H9 (cell line): ENCODE measurements around the gene SRPX. TPM values are rescaled to one million over a fixed set of nuclear protein-coding genes. Genes with fewer than 3 reads are reported as not detected.

Experiments
- DNase-seq: peaks from one replicate; pipeline ENCODE4 v3.0.0-alpha.2; 2017
- H2AFZ ChIP-seq: one replicate; pipeline ENCODE4 v1.6.1; 2013; ENCODE audit warnings: mild to moderate bottlenecking, low read length, control low read depth, moderate library complexity
- H2AK5ac ChIP-seq: 2 replicates; pipeline ENCODE4 v1.6.1; 2013; ENCODE audit warnings: low read length, control low read depth, mixed read lengths; ENCODE audit not compliant: insufficient read length
- H2BK120ac ChIP-seq: one replicate; pipeline ENCODE4 v1.6.1; 2013; ENCODE audit warnings: low read depth, mild to moderate bottlenecking, low read length, control low read depth, inconsistent platforms; ENCODE audit not compliant: poor library complexity, severe bottlenecking
- H2BK12ac ChIP-seq: 2 replicates; pipeline ENCODE4 v1.6.1; 2013; ENCODE audit warnings: low read length, control low read depth, mixed read lengths, low read depth; ENCODE audit not compliant: insufficient read length
- H2BK15ac ChIP-seq: 2 replicates; pipeline ENCODE4 v1.6.1; 2013; ENCODE audit warnings: low read depth, low read length, control low read depth
- H2BK20ac ChIP-seq: one replicate; pipeline ENCODE4 v1.6.1; 2013; ENCODE audit warnings: low read depth, mild to moderate bottlenecking, low read length, control low read depth, inconsistent platforms; ENCODE audit not compliant: poor library complexity, severe bottlenecking
- H2BK5ac ChIP-seq: 2 replicates; pipeline ENCODE4 v1.6.1; 2013; ENCODE audit warnings: low read length, control low read depth, mixed read lengths; ENCODE audit not compliant: insufficient read length
- H3K14ac ChIP-seq: 2 replicates; pipeline ENCODE4 v1.6.1; 2013; ENCODE audit warnings: low read length, control low read depth; ENCODE audit not compliant: insufficient read depth
- H3K18ac ChIP-seq: 2 replicates; pipeline ENCODE4 v1.6.1; 2013; ENCODE audit warnings: low read depth, mild to moderate bottlenecking, mixed read lengths, low read length, control low read depth; ENCODE audit not compliant: insufficient read length
- H3K23ac ChIP-seq: 2 replicates; pipeline ENCODE4 v1.6.1; 2013; ENCODE audit warnings: low read length, control low read depth, mixed read lengths, low read depth; ENCODE audit not compliant: insufficient read length
- H3K23me2 ChIP-seq: 2 replicates; pipeline ENCODE4 v1.6.1; 2013; ENCODE audit warnings: low read depth, mild to moderate bottlenecking, mixed read lengths, low read length, control low read depth; ENCODE audit not compliant: insufficient read length, poor library complexity, severe bottlenecking
- H3K27ac ChIP-seq: 2 replicates; pipeline ENCODE4 v1.5.1; 2013; ENCODE audit warnings: low read length, control low read depth, mixed read lengths, low read depth; ENCODE audit not compliant: insufficient read length
- H3K27me3 ChIP-seq: 2 replicates; pipeline ENCODE4 v1.6.1; 2013; ENCODE audit warnings: low read length, control low read depth, inconsistent platforms; ENCODE audit not compliant: insufficient read depth
- H3K4ac ChIP-seq: 2 replicates; pipeline ENCODE4 v1.6.1; 2013; ENCODE audit warnings: low read depth, mild to moderate bottlenecking, control low read depth, inconsistent platforms, low read length, moderate library complexity
- H3K4me1 ChIP-seq: 2 replicates; pipeline ENCODE4 v1.6.1; 2013; ENCODE audit warnings: low read length, control low read depth, inconsistent platforms; ENCODE audit not compliant: insufficient read depth
- H3K4me2 ChIP-seq: 2 replicates; pipeline ENCODE4 v1.6.1; 2013; ENCODE audit warnings: low read length, control low read depth, mixed read lengths; ENCODE audit not compliant: insufficient read length, insufficient read depth
- H3K56ac ChIP-seq: 2 replicates; pipeline ENCODE4 v1.6.1; 2013; ENCODE audit warnings: low read depth, mild to moderate bottlenecking, mixed read lengths, low read length, control low read depth; ENCODE audit not compliant: insufficient read length
- H3K79me1 ChIP-seq: 2 replicates; pipeline ENCODE4 v1.6.1; 2013; ENCODE audit warnings: low read depth, mild to moderate bottlenecking, moderate library complexity, low read length, control low read depth, inconsistent platforms; ENCODE audit not compliant: insufficient read depth, poor library complexity, severe bottlenecking
- H3K79me2 ChIP-seq: 2 replicates; pipeline ENCODE4 v1.6.1; 2013; ENCODE audit warnings: low read length, control low read depth, inconsistent platforms; ENCODE audit not compliant: insufficient read depth
- H3K9ac ChIP-seq: 2 replicates; pipeline ENCODE4 v1.6.1; 2013; ENCODE audit warnings: low read length, control low read depth, mixed read lengths; ENCODE audit not compliant: insufficient read length; ENCODE audit errors: extremely low read depth
- H3K9me3 ChIP-seq: one replicate; pipeline ENCODE4 v1.6.1; 2013; ENCODE audit warnings: low read depth, low read length, inconsistent platforms; ENCODE audit not compliant: control insufficient read depth
- H3T11ph ChIP-seq: one replicate; pipeline ENCODE4 v1.6.1; 2013; ENCODE audit warnings: mild to moderate bottlenecking, low read length, control low read depth, inconsistent platforms
- H4K20me1 ChIP-seq: one replicate; pipeline ENCODE4 v1.6.1; 2013; ENCODE audit not compliant: control insufficient read depth, insufficient read length, insufficient read depth
- H4K5ac ChIP-seq: 2 replicates; pipeline ENCODE4 v1.6.1; 2013; ENCODE audit warnings: low read depth, mild to moderate bottlenecking, mixed read lengths, low read length, control low read depth; ENCODE audit not compliant: insufficient read length
- H4K8ac ChIP-seq: replicated peaks from 2 replicates; pipeline ENCODE4 v1.6.1; 2013; ENCODE audit warnings: low read length, control low read depth, mixed read lengths, low read depth; ENCODE audit not compliant: insufficient read length
- H4K91ac ChIP-seq: 2 replicates; pipeline ENCODE4 v1.6.1; 2013; ENCODE audit warnings: low read depth, mild to moderate bottlenecking, moderate library complexity, mixed read lengths, low read length, control low read depth; ENCODE audit not compliant: insufficient read length
- H3K27ac Mint-ChIP-seq, 3 experiments: 2 replicates in 2 of 3; 3 replicates in 1 of 3; pipeline ENCODE4 v1.8.0; 2020 to 2021; ENCODE audit warnings: mixed read lengths in 3 of 3, mild to moderate bottlenecking in 1 of 3, moderate library complexity in 1 of 3
- H3K27me3 Mint-ChIP-seq: 2 replicates; pipeline ENCODE4 v1.8.0; 2021; ENCODE audit warnings: low read depth, mild to moderate bottlenecking, moderate library complexity, mixed read lengths
- H3K36me3 Mint-ChIP-seq, 3 experiments: 2 replicates in 2 of 3; 3 replicates in 1 of 3; pipeline ENCODE4 v1.8.0; 2020 to 2021; ENCODE audit warnings: low read depth in 3 of 3, mixed read lengths in 3 of 3; ENCODE audit not compliant: insufficient read depth in 1 of 3
- H3K4me1 Mint-ChIP-seq, 2 experiments: 2 replicates each; pipeline ENCODE4 v1.8.0; 2020; ENCODE audit warnings: mixed read lengths in 2 of 2
- H3K4me3 Mint-ChIP-seq, 2 experiments: 2 replicates in 1 of 2; 3 replicates in 1 of 2; pipeline ENCODE4 v1.8.0; 2020 to 2021; ENCODE audit warnings: mild to moderate bottlenecking in 2 of 2, mixed read lengths in 2 of 2, moderate library complexity in 1 of 2
- H3K9me3 Mint-ChIP-seq, 2 experiments: 2 replicates in 1 of 2; 3 replicates in 1 of 2; pipeline ENCODE4 v1.8.0; 2020; ENCODE audit warnings: mild to moderate bottlenecking in 2 of 2, mixed read lengths in 2 of 2, moderate library complexity in 1 of 2
- CTCF ChIP-seq: fragments of 200-600 bp; sonication (generic); conservative IDR thresholded peaks from 3 replicates; pipeline ENCODE4 v1.8.0; 2021; ENCODE audit warnings: antibody characterized with exemption, mild to moderate bottlenecking
- WGBS: extraction: QIAGEN DNeasy Blood & Tissue Kit; methylation state at CpG from one replicate; pipeline ENCODE4 v1.1.7; 2013; ENCODE audit warnings: missing lambda C conversion rate, low lambda C conversion rate, mixed read lengths; ENCODE audit not compliant: insufficient read length; ENCODE audit errors: extremely low coverage; 5-methylcytosine and 5-hydroxymethylcytosine counted together
- total RNA-seq: library from RNA; stranded (reverse); gene quantifications from 2 replicates; pipeline ENCODE4 v1.2.1, GENCODE V29; 2021

The SRPX gene
- total RNA-seq, 1 experiment from 2014 or later, result 2.8 TPM

GRCh38 chrX:38138900-38139299 is 81.8 kb downstream of the SRPX start:
- no peaks in the 10 kb centered on the region for H3K27me3 Mint-ChIP-seq
- Histone ChIP-seq H3T11ph (no peak overlapping the region), H3K27ac (no peak overlapping the region), H3K4me2 (no peak overlapping the region), H3K27me3 (no peaks in the 10 kb centered on the region), H3K56ac (no peak overlapping the region), H3K9ac (no peak overlapping the region), H2BK20ac (no peak overlapping the region), H3K4ac (no peak overlapping the region), H3K14ac (no peak overlapping the region), H3K4me1 (no peaks in the 10 kb centered on the region), H2BK120ac (no peak overlapping the region), H2BK15ac (no peak overlapping the region), H2AK5ac (no peak overlapping the region), H3K9me3 (no peaks in the 10 kb centered on the region), H3K23me2 (no peaks in the 10 kb centered on the region), H2BK5ac (no peak overlapping the region), H4K5ac (no peak overlapping the region), H3K18ac (no peak overlapping the region), H3K79me2 (no peaks in the 10 kb centered on the region), H2AFZ (no peak overlapping the region), H3K23ac (no peak overlapping the region), H3K79me1 (no peaks in the 10 kb centered on the region), H4K91ac (no peak overlapping the region), H4K20me1 (no peaks in the 10 kb centered on the region), H2BK12ac (no peak overlapping the region), H4K8ac (no peak overlapping the region)
- H3K9me3 Mint-ChIP-seq, result peaks cover 61 to 67% of the 10 kb centered on the region in 2 experiments
- WGBS, result no CpG with 5 or more reads among the region's 2 CpGs
- no peaks in the 10 kb centered on the region for H3K36me3 Mint-ChIP-seq
- H3K4me1 Mint-ChIP-seq, result peaks cover 5 to 9% of the 10 kb centered on the region in 2 experiments; a peak in 3 of 4 replicates
- no peak for TF ChIP-seq CTCF
- no peak for DNase-seq
- no peak overlapping the region for H3K4me3 Mint-ChIP-seq
- H3K27ac Mint-ChIP-seq, result no peak overlapping the region
